HEK293 (cell line): ENCODE data around the gene TMEM140.

Source experiments
- CTCF ChIA-PET: fragments of 350-600 bp; formaldehyde crosslinking; extraction: SDS; loops from one replicate; lab custom pipeline; 2021; ENCODE audit warnings: antibody characterized with exemption; lab: Yijun Ruan, JAX
- POLR2A ChIA-PET: fragments of 300-600 bp; formaldehyde crosslinking; extraction: SDS; loops from one replicate; lab custom pipeline; 2020; ENCODE audit warnings: antibody characterized with exemption, inconsistent platforms; lab: Yijun Ruan, JAX
- H3K27ac ChIP-seq: fragments of 200-500 bp; sonication (Bioruptor generic); 2 replicates; pipeline ENCODE4 v1.5.1; 2014; ENCODE audit warnings: low read depth, low read length, control low read depth, inconsistent platforms; ENCODE audit errors: extremely low read depth
- H3K36me3 ChIP-seq, 2 experiments: fragments of 200-500 bp in 1 of 2; sonication (Bioruptor generic) in 1 of 2; 1 replicate in 1 of 2; 2 replicates in 1 of 2; pipeline ENCODE4 v1.5.1; 2014 to 2017; ENCODE audit warnings: inconsistent platforms in 2 of 2, low read length in 2 of 2; ENCODE audit not compliant: control insufficient read depth in 2 of 2, insufficient read depth in 1 of 2
- H3K4me1 ChIP-seq: fragments of 200-500 bp; sonication (Bioruptor generic); 2 replicates; pipeline ENCODE4 v1.5.1; 2014; ENCODE audit warnings: mild to moderate bottlenecking, low read length, inconsistent platforms; ENCODE audit not compliant: control insufficient read depth, insufficient read depth
- H3K4me3 ChIP-seq: 2 replicates; pipeline ENCODE4 v1.5.1; 2011; ENCODE audit warnings: low read depth, mild to moderate bottlenecking, control low read depth, low read length, moderate library complexity
- H3K9me3 ChIP-seq: fragments of 200-500 bp; sonication (Bioruptor generic); 2 replicates; pipeline ENCODE4 v1.5.1; 2014; ENCODE audit warnings: low read depth, low read length, inconsistent platforms; ENCODE audit not compliant: control insufficient read depth, insufficient read depth
- REST ChIP-seq: fragments of 450-650 bp; formaldehyde crosslinking; IDR thresholded peaks from 2 replicates; pipeline ENCODE4 v1.5.1; 2016; ENCODE audit warnings: missing biosample characterization, missing genetic modification characterization
- SCRT1 ChIP-seq: fragments of 450-650 bp; formaldehyde crosslinking; IDR thresholded peaks from 2 replicates; pipeline ENCODE4 v1.5.1; 2016; ENCODE audit warnings: missing biosample characterization, missing genetic modification characterization, borderline replicate concordance
- YY2 ChIP-seq: fragments of 450-650 bp; formaldehyde crosslinking; IDR thresholded peaks from 2 replicates; pipeline ENCODE4 v1.5.1; 2016; ENCODE audit warnings: missing biosample characterization, missing genetic modification characterization
- ZBTB1 ChIP-seq: fragments of 450-650 bp; formaldehyde crosslinking; IDR thresholded peaks from 2 replicates; pipeline ENCODE4 v1.5.1; 2016; ENCODE audit warnings: missing biosample characterization, missing genetic modification characterization
- ZBTB21 ChIP-seq: fragments of 450-650 bp; formaldehyde crosslinking; IDR thresholded peaks from 2 replicates; pipeline ENCODE4 v1.5.1; 2017; ENCODE audit warnings: missing biosample characterization, missing genetic modification characterization
- ZBTB26 ChIP-seq: fragments of 450-650 bp; formaldehyde crosslinking; optimal IDR thresholded peaks from 2 replicates; pipeline ENCODE3; 2016; ENCODE audit warnings: missing biosample characterization, mild to moderate bottlenecking, missing genetic modification characterization
- ZNF112 ChIP-seq: fragments of 450-650 bp; formaldehyde crosslinking; IDR thresholded peaks from 2 replicates; pipeline ENCODE4 v1.5.0; 2017; ENCODE audit warnings: missing biosample characterization, missing genetic modification characterization
- ZNF140 ChIP-seq: fragments of 450-650 bp; formaldehyde crosslinking; IDR thresholded peaks from 2 replicates; pipeline ENCODE4 v1.5.1; 2016; ENCODE audit warnings: missing biosample characterization, missing genetic modification characterization
- ZNF157 ChIP-seq: fragments of 450-650 bp; formaldehyde crosslinking; IDR thresholded peaks from 2 replicates; pipeline ENCODE4 v1.5.1; 2016; ENCODE audit warnings: missing biosample characterization, missing genetic modification characterization
- ZNF324 ChIP-seq: fragments of 450-650 bp; formaldehyde crosslinking; IDR thresholded peaks from 2 replicates; pipeline ENCODE4 v1.5.1; 2016; ENCODE audit warnings: missing biosample characterization, missing genetic modification characterization
- ZNF624 ChIP-seq: fragments of 450-650 bp; formaldehyde crosslinking; IDR thresholded peaks from 2 replicates; pipeline ENCODE4 v1.5.1; 2017; ENCODE audit warnings: missing biosample characterization, missing genetic modification characterization
- ZNF626 ChIP-seq: fragments of 450-650 bp; sonication (Bioruptor Pico); formaldehyde crosslinking; IDR thresholded peaks from 2 replicates; pipeline ENCODE4 v1.5.1; 2018; ENCODE audit warnings: missing biosample characterization, missing genetic modification characterization, inconsistent platforms
- ZNF707 ChIP-seq: fragments of 450-650 bp; formaldehyde crosslinking; IDR thresholded peaks from 2 replicates; pipeline ENCODE4 v1.5.1; 2016; ENCODE audit warnings: missing biosample characterization, missing genetic modification characterization
- TF ChIP-seq, protein P1 (sequence below): fragments of 450-650 bp; formaldehyde crosslinking; IDR thresholded peaks from 2 replicates; pipeline ENCODE4 v1.5.1; 2016; ENCODE audit warnings: missing biosample characterization, missing genetic modification characterization
- TF ChIP-seq, protein P2 (sequence below): fragments of 450-650 bp; formaldehyde crosslinking; IDR thresholded peaks from 2 replicates; pipeline ENCODE4 v1.5.1; 2017; ENCODE audit warnings: missing biosample characterization, mild to moderate bottlenecking, missing genetic modification characterization, moderate library complexity
- TF ChIP-seq, protein P3 (sequence below): fragments of 450-650 bp; formaldehyde crosslinking; IDR thresholded peaks from 2 replicates; pipeline ENCODE4 v1.5.1; 2016; ENCODE audit warnings: missing biosample characterization, missing genetic modification characterization
- TF ChIP-seq, protein P4 (sequence below): fragments of 450-650 bp; formaldehyde crosslinking; IDR thresholded peaks from 2 replicates; pipeline ENCODE4 v1.5.1; 2016; ENCODE audit warnings: missing biosample characterization, missing genetic modification characterization
- TF ChIP-seq, protein P5 (sequence below): fragments of 450-650 bp; formaldehyde crosslinking; IDR thresholded peaks from 2 replicates; pipeline ENCODE4 v1.5.1; 2016; ENCODE audit warnings: missing biosample characterization, missing genetic modification characterization

The TMEM140 gene

DNA sequence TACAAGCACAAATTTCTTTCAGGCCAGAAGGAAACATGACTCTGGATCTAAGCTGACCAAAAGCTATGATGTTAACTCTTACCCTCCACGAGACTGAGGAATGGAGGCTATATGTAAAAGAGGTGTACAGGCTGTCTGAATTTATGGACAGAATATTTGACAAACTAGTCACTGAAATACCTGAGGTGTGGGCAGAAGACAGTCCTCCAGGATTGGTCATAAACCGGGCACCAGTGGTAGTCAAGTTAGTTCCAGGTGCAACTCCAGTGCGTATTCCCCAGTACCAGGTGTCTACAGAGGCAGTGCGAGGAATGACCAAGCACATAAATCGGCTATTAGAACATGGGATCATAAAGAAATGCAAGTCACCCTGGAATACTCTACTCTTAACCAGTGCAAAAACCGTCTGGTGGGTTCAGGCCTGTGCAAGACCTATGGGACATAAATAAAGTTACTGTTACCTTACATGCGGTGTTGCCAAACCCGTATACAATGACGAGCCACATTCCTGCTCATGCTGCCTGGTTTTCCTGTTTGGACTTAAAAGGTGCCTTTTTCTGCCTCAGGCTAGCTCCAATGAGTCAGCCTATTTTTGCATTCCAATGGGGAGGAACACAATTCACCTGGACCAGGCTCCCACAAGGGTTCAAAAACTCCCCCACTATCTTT, 29.3 kb downstream of the TMEM140 start:
- Histone ChIP-seq H3K4me3 (no peak overlapping the region), H3K36me3 (peaks cover 0 to under 1% of the 10 kb centered on the region in 2 experiments; a peak in 1 of 3 replicates), H3K9me3 (no peaks in the 10 kb centered on the region), H3K4me1 (no peaks in the 10 kb centered on the region), H3K27ac (no peak overlapping the region)
- ChIA-PET POLR2A (no interaction called here), CTCF (no interaction called here)
- TF ChIP-seq REST (no peak), ZNF157 (tag by site-specific recombination) (no peak), ZNF624 (no peak)
- TF ChIP-seq, protein P1, sequence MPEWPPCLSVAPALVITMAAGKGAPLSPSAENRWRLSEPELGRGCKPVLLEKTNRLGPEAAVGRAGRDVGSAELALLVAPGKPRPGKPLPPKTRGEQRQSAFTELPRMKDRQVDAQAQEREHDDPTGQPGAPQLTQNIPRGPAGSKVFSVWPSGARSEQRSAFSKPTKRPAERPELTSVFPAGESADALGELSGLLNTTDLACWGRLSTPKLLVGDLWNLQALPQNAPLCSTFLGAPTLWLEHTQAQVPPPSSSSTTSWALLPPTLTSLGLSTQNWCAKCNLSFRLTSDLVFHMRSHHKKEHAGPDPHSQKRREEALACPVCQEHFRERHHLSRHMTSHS (tag by site-specific recombination): no peak

- Histone ChIP-seq H3K4me3 (no peak overlapping the region), H3K36me3 (peaks cover 0 to 10% of the 10 kb centered on the region in 2 experiments; a peak in 1 of 3 replicates), H3K9me3 (no peaks in the 10 kb centered on the region), H3K27ac (no peak overlapping the region), H3K4me1 (no peaks in the 10 kb centered on the region)
- ChIA-PET POLR2A (no interaction called here), CTCF (interaction anchor here (0.6 to 0.8 kb wide), 2 partner anchors 7 to 9 kb away, joined by 3 to 4 read pairs; no protein-coding TSS in a partner anchor)
- TF ChIP-seq, protein P2, sequence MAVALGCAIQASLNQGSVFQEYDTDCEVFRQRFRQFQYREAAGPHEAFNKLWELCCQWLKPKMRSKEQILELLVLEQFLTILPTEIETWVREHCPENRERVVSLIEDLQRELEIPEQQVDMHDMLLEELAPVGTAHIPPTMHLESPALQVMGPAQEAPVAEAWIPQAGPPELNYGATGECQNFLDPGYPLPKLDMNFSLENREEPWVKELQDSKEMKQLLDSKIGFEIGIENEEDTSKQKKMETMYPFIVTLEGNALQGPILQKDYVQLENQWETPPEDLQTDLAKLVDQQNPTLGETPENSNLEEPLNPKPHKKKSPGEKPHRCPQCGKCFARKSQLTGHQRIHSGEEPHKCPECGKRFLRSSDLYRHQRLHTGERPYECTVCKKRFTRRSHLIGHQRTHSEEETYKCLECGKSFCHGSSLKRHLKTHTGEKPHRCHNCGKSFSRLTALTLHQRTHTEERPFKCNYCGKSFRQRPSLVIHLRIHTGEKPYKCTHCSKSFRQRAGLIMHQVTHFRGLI (tag by site-specific recombination): no peak
- no peak for TF ChIP-seq ZNF626 (tag by site-specific recombination)
- TF ChIP-seq, protein P3, sequence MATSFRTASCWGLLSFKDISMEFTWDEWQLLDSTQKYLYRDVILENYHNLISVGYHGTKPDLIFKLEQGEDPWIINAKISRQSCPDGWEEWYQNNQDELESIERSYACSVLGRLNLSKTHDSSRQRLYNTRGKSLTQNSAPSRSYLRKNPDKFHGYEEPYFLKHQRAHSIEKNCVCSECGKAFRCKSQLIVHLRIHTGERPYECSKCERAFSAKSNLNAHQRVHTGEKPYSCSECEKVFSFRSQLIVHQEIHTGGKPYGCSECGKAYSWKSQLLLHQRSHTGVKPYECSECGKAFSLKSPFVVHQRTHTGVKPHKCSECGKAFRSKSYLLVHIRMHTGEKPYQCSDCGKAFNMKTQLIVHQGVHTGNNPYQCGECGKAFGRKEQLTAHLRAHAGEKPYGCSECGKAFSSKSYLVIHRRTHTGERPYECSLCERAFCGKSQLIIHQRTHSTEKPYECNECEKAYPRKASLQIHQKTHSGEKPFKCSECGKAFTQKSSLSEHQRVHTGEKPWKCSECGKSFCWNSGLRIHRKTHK (tag by site-specific recombination): no peak
- TF ChIP-seq, protein P4, sequence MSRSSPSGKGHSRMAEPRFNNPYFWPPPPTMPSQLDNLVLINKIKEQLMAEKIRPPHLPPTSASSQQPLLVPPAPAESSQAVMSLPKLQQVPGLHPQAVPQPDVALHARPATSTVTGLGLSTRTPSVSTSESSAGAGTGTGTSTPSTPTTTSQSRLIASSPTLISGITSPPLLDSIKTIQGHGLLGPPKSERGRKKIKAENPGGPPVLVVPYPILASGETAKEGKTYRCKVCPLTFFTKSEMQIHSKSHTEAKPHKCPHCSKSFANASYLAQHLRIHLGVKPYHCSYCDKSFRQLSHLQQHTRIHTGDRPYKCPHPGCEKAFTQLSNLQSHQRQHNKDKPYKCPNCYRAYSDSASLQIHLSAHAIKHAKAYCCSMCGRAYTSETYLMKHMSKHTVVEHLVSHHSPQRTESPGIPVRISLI (tag by site-specific recombination): no peak
- no peak for TF ChIP-seq ZBTB21 (tag by site-specific recombination)
- no peak for TF ChIP-seq ZNF324
- TF ChIP-seq YY2 (tag by site-specific recombination): no peak
- no peak for TF ChIP-seq ZNF140 (tag by site-specific recombination)
- no peak for TF ChIP-seq SCRT1 (tag by site-specific recombination)
- no peak for TF ChIP-seq ZBTB1 (tag by site-specific recombination)
- no peak for TF ChIP-seq ZNF112 (tag by site-specific recombination)
- TF ChIP-seq ZNF707 (tag by site-specific recombination): no peak
- TF ChIP-seq, protein P5, sequence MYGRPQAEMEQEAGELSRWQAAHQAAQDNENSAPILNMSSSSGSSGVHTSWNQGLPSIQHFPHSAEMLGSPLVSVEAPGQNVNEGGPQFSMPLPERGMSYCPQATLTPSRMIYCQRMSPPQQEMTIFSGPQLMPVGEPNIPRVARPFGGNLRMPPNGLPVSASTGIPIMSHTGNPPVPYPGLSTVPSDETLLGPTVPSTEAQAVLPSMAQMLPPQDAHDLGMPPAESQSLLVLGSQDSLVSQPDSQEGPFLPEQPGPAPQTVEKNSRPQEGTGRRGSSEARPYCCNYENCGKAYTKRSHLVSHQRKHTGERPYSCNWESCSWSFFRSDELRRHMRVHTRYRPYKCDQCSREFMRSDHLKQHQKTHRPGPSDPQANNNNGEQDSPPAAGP (tag by site-specific recombination): no peak
- no peak for TF ChIP-seq ZBTB26 (tag by site-specific recombination)
Observed at GRCh38 chr7:135178364-135178763, 30.5 kb downstream of the TMEM140 start.
